Measurements from ENCODE around the gene DCUN1D1.
A peak's percentile ranks its signal among the peaks of the same experiment; 100 is the strongest.

DNA sequence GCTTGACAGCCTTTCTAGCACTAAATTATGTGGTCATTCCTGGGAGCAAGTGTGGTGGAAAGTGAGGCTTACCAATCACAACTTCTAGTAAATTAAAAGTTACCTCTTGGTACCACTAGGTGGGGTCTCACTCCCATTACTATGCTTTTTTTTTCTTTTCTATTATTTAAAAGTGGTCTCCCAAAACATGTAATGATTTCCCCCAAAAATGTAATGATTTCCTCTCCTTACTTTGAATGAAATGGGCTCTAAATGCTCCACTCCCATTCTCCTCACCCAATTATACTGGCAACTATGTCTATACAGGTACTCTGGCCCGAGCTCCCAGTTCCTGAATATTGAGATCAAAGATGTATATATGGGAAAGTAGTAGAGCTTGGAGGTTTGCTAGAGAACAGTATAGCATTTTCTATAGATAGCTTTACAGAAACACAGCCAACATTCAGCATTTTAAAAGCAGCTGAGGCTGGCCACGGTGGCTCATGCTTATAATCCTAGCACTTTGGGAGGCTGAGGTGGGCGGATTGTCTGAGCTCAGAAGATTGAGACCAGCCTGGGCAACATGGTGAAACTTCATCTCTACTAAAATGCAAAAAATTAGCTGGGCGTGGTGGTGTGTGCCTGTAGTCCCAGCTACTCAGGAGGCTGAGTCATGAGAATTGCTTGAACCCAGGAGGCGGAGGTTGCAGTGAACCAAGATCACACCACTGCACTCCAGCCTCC lies 70.9 kb downstream of the DCUN1D1 start:
- TF ChIP-seq, protein P1, sequence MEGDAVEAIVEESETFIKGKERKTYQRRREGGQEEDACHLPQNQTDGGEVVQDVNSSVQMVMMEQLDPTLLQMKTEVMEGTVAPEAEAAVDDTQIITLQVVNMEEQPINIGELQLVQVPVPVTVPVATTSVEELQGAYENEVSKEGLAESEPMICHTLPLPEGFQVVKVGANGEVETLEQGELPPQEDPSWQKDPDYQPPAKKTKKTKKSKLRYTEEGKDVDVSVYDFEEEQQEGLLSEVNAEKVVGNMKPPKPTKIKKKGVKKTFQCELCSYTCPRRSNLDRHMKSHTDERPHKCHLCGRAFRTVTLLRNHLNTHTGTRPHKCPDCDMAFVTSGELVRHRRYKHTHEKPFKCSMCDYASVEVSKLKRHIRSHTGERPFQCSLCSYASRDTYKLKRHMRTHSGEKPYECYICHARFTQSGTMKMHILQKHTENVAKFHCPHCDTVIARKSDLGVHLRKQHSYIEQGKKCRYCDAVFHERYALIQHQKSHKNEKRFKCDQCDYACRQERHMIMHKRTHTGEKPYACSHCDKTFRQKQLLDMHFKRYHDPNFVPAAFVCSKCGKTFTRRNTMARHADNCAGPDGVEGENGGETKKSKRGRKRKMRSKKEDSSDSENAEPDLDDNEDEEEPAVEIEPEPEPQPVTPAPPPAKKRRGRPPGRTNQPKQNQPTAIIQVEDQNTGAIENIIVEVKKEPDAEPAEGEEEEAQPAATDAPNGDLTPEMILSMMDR (conservative IDR thresholded peaks at IDR 0.05; ENCODE audit: low read length): peak; percentile 78
- TF ChIP-seq EZH2phosphoT487 (IDR thresholded peaks at IDR 0.05; ENCODE audit: borderline replicate concordance): no peak

Measured in Loucy (cell line).